Measurements from ENCODE around the gene CYFIP2.

Gene CYFIP2

DNA sequence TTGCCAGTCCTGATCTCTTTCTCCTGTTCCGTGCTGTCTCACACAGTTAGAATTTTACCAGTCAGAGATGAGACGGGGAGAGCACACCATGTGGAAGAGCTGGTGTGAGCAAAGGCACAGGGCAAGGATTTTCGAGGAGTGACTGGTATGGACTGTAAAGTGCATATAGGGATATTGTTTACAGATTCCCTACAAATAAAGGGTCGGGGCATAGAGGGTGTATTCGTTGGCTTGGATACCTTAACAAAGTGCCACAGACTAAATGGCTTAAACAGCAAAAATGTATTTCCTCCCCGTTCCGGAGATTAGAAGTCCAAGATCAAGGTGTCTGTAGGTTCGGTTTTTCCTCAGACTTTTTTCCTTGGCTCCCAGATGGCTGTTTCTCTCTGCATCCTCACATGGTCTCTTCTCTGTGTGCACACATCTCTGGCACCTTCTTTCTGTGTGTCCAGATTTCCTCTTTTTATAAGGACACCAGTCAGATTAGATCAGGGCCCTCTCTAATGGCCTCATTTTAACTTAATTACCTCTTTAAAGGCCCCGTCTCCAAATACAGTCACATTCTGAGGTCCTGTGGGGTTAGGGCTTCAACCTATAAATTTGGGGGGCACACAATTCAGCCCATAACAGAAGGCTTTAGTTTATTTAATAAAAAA lies 23.4 kb downstream of the CYFIP2 start:
- no peak for DNase-seq

DNA sequence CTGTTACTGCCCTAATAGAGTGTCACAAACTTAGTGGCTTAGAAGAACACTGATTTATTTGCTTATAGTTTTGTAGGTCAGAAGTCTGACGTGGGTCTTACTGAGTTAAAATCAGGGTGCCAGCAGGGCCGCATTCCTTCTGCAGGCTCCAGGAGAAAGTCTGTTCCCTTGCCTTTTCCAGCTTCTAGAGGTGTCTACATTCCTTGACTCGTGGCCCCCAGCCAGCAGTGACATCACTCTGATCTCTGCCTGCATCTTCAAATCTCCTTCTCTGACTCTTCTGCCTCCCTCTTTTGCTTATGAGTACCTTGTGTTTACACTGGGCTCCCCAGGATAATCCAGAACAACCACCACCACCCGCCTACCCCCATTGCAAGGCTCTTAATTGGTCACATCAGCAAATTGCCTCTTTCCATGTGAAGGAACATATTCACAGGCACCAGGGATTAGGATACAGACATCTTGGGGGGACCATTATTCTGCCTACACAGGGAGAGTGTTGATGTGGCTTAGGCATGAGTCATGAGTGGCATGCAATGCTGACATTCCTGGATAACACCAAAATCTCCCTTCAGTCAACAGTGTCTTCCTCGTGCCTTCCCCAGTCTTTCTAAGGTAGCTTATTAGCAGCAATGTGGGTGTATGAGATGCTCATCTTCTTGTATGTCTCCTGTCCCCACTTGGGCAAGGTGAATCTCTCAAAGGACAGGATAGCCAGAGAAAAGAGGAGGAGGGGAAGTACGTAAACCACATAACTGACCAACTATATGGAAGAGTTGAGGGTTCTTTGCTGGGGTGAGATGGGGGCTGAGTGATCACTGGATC lies 24.4 kb downstream of the CYFIP2 start:
- DNase-seq = no peak

DNA sequence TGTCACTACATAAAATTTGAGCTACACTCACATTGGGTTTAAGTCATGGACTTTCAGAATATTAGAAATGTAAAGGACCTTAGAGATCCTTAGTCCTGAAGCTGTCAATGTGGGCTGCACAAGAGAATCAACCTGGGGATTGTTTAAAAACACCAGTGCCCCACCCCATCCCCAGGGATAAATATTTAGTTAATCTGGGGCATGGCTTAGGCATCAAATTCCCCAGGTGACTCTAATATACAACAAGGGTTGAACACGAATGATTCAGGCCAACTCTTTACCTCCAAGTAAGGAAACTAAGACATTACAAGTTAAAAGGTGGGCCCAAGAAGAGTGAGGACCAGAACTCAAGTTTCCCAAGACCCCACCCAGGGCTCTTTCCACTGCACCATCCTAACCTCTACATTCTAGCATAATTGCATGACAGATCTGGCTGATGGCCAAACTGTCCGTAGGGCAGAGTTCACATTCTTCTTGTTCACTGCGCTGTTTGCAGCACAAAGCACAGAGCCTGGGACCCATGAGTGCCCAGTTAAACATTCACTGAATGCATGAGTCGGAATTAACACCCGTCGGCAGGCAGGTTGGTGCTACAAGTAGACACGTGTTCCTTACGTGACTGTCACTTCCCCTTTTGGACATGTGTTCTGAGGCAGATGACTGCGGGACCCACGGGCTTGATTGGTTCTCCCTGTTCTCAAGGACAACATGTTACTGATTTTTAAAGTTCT lies 25.2 kb downstream of the CYFIP2 start:
- peak; percentile 75 for DNase-seq

DNA sequence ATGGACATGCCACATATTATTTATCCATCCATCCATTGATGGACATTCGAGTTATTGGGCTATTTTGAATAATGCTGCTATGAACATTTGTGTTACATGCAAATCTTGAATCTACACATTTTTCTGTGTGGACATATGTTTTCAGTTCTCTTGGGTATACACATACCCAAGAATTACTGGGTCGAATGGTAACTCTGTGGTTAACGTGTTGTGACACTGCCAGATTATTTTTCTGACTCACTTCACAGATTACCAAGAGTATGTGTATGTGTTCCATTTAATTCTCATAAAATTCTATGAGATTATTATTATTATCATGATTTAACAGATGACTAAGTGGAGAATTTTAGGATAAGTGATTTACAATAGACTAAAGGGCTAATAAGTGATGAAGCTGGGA lies 26.7 kb downstream of the CYFIP2 start:
- DNase-seq = no peak

DNA sequence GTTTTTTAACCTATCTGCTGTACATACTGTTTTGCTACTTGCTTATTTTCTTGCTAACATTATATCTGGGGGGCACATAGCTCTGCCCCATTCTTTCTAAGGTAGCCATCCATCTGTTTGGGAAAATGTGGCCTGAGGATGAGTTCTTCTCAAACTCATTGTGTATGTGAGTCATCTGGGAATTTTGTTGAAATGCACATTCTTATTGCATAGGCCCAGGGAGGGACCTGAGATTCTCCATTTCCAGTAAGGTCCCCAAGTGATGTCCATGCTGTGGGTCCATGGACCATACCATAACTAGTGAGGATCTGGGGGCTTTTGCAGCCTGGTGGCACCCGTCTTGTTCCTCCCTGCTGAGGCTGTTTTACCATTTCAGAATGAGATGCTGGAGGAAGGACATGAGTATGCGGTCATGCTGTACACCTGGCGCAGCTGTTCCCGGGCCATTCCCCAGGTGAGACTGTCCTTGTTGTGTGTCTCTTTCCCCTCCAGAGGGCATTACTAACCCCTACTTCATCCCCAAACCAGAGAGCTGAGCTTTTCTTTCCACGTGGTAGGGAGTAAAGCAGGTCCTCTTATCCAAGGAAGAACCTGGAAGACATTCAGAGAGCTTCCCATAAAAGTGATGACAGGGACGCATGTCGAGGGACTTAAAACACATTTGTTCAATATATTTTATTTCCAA lies 28.6 kb downstream of the CYFIP2 start:
- DNase-seq = no peak

DNA sequence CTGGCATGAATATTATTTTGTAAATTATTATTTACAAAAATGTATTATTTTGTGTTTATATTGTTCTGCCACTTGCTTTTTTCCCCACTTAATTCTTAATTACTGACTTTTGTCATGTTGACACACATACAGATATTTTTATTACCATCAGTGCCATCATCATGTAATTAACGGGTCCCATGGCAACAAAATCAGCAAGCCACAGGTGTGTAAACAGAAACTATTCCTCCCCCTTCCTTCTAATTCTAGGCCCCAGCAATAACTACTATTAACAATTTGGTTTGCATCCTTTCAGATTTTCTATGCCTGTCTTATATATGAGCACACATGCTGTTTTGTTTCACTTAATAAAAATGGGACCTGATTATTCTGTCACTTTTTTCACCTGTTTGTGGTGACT lies 29.3 kb downstream of the CYFIP2 start:
- DNase-seq = no peak

DNA sequence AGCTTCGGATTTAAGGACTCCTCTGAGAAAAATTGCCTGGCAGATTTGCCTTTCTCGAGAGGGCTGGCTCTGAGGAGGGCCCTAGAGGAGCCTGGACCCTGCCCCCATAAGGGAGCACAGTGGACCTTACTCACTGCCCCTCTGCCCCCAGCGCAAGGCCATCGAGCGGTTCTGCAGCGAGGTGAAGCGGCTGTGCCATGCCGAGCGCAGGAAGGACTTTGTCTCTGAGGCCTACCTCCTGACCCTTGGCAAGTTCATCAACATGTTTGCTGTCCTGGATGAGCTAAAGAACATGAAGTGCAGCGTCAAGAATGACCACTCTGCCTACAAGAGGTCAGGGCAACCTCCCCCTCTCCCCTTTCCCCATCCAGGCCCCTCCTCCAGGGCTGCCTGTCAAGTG lies 34.6 kb downstream of the CYFIP2 start:
- DNase-seq = no peak

DNA sequence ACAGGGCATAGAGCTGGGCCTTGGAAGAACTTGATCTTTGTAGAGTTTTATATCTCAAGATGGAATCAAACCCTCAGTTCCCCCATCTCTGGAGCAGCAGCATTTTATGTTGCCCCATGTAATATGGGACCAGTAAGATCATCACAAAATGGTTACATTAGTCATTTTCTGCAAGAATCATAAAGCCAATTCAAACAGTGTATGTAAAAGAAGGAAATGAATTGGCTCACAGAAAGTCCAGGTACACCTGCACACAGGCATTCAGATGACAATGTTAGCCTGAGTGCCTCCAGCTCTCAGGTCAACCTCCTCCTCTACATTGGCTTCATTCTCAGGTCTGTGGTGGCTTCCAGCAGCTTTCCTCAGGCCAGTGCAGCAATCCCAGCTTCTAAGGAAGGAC lies 35.1 kb downstream of the CYFIP2 start:
- no peak for DNase-seq

DNA sequence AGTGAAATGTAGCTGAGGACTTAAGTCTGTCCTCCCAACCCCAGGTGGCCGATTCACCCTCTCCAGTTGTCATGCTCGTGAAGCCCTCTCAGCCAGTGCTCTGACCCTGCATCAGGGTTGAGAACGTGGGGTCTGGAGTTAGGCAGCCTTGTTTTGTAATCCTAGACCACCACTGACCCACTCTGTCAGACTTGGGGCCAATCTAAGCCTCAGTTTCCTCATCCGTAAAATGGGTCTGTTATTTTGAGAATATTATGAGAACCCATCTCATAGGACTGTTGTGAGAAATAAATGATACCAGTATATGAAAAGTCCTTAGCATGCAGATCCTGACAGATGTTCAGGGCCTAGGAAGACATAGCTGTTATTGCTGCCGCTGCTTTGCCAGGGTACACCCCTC lies 37.1 kb downstream of the CYFIP2 start:
- DNase-seq = no peak

DNA sequence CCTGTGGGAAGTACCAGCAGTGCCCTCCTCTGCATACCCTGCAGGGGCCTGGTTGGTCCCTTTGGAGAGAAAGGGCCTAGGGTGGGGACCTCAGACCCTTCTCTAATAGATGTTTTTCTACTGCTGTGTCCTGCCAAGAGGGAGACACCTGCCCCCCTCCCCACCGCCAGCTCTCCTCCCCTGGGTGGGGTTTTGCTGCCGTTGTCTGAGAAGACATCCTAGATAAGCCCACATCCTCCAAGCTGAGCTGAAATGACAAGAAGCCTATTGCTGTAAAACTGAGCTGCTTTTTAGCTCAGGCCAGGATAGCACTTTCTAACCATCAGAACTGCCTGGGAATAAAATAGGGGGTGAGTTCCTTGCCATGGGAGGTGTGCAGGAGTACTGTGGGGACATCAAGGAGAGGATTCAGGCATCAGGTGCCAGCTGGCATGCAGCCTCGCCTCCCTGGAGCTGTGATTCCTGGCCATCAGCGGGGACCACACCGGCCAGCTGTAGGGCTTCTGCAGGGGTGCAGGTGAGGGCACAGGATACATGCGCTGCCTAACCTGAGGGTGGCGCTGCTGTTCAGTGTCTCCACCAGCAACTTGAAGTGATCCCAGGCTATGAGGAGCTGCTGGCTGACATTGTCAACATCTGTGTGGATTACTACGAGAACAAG lies 37.9 kb downstream of the CYFIP2 start:
- DNase-seq = peak; percentile 43

DNA sequence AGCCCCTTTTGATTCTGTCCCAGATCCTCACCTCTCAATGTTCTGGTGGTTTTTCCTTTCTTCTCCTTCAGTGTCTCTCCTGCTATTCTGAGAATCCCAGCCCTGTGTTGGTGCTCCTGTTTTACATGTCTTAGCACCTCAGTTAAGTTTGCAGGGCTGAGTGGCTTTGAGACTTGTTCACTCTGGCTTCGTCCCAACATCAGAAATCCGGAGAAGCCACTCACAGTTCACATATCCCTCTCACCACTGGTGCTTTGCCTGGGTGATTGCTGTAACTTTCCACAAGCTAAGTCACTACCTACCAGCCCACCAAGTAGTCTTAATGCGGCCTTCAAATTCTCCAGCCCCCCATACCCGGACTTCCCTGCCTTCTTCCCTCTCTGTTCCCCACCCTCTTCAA lies 40.2 kb downstream of the CYFIP2 start:
- DNase-seq = no peak

DNA sequence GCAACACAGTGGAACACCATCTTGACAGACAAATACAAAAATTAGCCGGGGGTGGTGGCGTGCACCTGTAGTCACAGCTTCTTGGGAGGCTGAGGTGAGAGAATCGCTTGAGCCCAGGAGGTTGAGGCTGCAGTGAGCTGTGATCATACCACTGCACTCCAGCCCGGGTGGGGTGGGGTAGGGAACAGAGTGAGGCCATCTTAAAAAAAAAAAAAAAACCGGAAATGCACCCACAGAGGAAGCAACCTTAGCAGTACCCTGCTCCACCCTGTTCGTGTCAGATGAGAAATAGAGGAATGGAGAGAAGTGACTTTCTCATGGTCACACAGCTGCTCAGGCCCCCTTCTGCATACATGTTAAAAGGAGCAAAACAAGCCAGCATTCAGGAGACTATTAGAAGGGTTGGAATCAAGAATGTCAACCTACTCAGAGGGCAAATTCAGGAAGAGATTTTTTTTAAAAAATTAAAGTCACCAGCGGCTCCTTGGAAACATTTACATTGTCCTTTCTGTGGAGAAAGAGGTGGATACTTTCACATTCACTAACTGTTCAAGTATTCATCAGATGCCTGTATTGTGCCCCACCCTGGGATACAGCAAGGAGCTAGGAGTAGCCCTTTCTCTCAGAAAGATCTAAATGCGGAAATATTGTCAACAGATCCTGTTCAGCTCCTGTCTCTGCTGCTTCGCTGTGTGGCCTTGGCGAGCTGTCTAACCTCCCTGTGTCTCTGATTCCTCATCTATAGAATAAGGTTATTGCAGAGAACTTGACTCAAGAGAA lies 41.0 kb downstream of the CYFIP2 start:
- peak; percentile 54 for DNase-seq

DNA sequence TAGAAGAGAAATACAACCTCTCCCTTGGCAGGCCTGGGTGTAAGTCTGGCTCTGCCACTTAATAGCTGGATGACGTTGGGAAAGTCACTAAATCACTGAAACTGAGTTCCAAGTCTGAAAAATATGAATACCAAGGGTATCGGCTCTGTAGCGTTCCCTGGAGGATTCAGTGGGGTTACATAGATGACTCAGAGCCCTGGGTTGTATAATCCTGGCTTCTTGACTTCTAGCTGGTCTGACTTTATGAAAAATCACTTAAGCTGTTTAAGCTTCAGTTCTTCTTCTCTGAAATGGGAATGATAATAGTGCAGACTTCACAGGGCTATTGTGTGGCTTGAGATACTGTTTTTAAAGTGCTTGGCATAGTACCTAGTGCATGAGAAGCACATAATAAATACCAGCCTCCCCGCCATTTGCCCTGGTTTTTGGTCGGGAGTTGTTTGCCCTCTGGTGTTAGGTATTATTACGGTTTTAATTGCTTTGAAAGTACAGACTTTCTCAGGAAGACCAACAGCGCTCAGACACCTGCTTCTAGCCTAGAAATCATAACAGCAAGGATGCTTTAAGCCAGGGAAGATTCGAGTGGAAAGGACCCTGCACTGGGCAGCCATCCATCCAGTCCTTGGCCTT lies 43.0 kb downstream of the CYFIP2 start:
- DNase-seq = peak; percentile 39

DNA sequence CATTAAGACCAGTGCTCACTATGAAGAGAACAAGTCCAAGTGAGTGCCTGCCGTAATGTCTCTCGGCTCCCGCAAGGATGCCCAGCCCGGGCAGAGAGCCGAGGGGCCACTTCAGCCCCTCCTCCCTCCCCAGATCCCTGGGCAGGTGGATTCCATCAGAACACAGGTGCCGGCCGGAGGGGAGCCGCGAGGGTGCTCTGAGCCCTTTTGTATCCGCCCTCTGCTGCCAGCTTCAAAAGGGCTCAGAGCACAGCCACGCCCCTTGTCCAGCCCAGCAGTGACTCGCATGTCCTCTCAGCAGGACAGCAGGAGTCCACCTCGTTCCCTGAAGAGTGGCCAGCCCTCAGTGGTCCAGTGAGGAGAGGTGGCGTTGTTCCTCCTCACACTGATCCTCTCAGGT lies 43.9 kb downstream of the CYFIP2 start:
- no peak for DNase-seq

DNA sequence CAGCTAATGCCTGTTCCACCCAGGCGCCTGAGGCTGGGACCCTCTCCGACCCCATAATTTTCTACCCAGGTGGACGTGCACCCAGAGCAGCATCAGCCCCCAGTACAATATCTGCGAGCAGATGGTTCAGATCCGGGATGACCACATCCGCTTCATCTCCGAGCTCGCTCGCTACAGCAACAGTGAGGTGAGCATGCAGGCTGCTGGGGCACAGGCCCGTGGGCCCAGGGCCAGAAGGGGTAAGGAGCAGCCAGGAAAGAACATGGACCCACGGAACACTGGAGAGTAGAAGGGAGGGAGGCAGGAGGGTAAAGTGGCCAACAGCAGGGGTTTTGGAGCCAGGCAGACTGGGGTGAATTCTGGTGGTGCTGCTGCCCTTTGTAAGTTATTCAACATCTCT lies 45.7 kb downstream of the CYFIP2 start:
- DNase-seq = no peak

DNA sequence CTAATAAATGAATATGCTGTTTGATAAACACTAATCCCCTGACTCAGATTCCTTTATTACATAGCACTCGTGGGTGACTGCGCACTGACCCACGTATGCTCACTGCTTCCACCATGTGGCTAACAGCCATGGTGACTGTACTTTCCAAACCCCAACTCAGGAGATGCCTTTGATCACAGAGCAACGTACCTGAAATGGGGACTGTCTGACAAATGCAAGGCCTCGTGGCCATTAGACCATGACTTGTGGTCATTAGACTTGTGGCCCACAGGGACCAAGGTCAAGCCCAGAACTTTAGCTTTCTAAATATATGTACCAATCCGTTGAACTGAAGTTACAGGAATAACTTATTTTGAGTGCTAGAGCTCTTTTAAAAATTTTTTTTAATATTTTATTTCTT lies 46.6 kb downstream of the CYFIP2 start:
- DNase-seq = peak; percentile 83

DNA sequence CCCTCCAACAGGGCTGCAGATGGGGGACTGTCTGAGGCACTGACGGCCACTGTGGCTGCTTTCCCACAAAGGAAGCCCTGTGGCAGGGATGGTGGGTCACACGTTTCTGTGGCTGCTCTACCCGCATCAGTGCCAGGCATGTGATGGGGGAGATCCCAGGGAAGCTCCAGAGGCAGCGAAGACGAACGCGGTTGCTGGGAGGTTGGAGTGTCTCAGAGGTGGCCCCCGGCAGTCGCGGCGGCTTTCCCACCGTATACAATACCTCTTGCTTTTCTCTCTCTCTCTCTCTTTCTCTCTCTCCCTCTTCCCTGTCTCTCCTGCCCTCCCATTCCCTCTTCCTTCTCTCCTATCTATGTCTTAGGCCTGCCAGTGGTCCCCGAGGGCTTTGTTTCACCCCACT lies 56.7 kb downstream of the CYFIP2 start:
- no peak for DNase-seq

DNA sequence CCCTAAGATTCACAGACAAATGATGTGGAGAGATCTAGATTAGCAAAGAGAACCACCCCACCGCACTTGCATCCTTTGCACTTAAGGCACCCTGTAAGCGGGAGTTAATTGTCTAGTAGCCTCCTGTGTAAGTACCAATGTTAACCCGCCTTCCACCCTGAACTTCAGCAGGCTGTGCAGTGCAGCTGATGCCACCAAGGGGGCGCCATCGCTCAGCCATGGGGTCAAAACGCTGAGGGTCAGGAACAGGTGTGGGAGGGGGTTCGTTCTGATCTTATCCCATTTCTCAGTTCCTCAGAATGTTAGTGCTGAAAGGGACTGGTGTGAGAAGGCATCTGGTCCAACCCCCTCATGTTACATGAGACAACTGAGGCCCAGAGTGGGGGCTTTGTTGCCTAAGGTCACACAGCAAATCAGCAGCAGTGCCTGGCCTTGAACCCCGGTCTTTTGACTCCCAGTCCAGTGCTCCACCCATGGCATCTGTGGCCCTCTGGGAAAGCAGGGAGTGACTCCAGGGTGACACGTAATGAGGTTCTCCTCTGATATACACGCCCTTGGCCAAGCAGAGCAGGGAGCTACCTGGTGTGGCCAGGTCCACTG lies 57.3 kb downstream of the CYFIP2 start:
- DNase-seq = no peak

DNA sequence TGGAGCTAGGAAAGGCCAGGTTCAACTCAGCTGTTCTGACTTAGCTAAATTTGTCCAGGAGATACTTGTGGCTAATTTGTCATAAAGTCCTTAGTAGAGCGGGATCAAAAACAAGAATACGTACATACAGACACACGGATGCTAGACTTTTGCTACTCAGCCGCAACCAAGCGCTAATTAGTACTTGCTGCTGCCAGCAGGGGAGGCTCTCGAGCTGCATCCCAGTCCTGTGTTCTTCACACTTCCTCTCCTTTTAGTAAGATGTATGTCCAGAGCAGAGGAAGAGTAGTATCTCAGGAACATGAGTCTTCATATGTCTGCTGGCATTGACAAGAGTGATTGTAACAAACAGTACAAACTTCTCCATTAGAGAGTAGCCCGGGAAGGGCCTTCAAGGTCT lies 58.3 kb downstream of the CYFIP2 start:
- peak; percentile 31 for DNase-seq

DNA sequence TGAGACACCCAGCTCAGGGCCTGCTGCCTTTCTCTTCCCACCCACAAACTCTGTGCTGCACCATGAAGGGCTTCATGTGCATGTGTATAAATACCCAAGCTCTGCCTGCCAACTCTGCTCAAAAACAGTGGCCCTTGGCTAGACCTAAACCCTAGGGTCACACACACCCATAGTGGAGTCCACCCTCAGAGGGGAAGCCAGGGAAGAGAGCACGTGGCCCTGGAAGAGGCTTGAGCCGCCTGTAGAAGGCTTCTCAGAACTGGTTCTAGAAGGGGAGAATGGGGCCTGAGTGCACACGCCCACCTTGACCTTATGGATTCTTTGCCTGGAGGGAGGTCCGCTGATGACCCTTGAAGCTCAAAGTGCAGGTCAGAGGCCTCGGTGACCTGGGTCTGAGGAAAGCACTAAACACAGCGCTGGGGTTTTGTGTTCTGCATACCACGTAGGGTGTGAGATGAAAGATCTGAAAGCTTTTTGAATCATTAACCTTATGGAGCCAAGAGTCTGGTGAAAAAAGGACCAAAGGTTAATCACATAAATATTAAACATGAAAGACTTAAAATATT lies 60.6 kb downstream of the CYFIP2 start:
- no peak for DNase-seq

DNA sequence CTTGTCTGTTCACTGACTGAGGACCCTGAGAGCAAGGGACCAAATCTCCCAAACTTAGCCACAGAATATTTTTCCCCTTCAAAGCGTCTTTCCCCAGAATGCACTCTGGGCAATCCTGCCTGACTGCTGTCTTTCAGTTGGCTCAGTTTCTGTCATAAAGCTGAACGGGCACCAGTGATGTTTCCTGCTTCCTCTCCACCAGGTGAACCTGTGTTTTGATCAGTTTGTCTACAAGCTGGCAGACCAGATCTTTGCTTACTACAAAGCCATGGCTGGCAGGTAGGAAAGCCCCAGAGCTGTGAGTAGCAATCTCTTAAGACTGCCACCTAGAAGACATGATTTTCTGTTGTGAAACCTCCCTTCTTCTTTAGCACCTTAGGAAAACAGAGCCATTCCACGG lies 61.8 kb downstream of the CYFIP2 start:
- no peak for DNase-seq
